SK-N-SH (cell line): ENCODE data around the gene LECT2.

Experiments used
- CTCF ChIP-seq: fragments of 200-600 bp; sonication (generic); IDR thresholded peaks from 2 replicates; pipeline ENCODE4 v1.6.1; 2017; ENCODE audit warnings: antibody characterized with exemption, mild to moderate bottlenecking, moderate library complexity
- EP300 ChIP-seq, 2 experiments: IDR thresholded peaks; 2 replicates each; pipeline versions ENCODE4 v1.4.0 to v1.6.1; 2012; ENCODE audit warnings: borderline replicate concordance in 1 of 2, low read depth in 1 of 2, low read length in 1 of 2
- GABPA ChIP-seq: IDR thresholded peaks from 2 replicates; pipeline ENCODE4 v1.4.0; 2012; ENCODE audit warnings: low read depth, mild to moderate bottlenecking
- JUND ChIP-seq: IDR thresholded peaks from 2 replicates; pipeline ENCODE4 v1.4.0; 2012
- NRF1 ChIP-seq: IDR thresholded peaks from 2 replicates; pipeline ENCODE4 v1.6.1; 2012; ENCODE audit warnings: low read depth, mild to moderate bottlenecking, low read length
- POLR2AphosphoS5 ChIP-seq: IDR thresholded peaks from 2 replicates; pipeline ENCODE4 v1.6.1; 2012; ENCODE audit warnings: low read depth, low read length
- SMC3 ChIP-seq: IDR thresholded peaks from 2 replicates; pipeline ENCODE4 v1.6.1; 2012; ENCODE audit warnings: low read depth, low read length, improper control_type of control experiment
- TCF12 ChIP-seq: IDR thresholded peaks from 2 replicates; pipeline ENCODE4 v1.4.0; 2012
- TEAD4 ChIP-seq: IDR thresholded peaks from 2 replicates; pipeline ENCODE4 v1.4.0; 2012; ENCODE audit warnings: mild to moderate bottlenecking, borderline replicate concordance; ENCODE audit not compliant: insufficient read depth
- TF ChIP-seq, protein P1 (sequence below): fragments of 150-350 bp; IDR thresholded peaks from 2 replicates; pipeline ENCODE4 v1.6.1; 2017; ENCODE audit warnings: antibody characterized with exemption, low read length, low read depth, borderline replicate concordance
- TF ChIP-seq, protein P2 (sequence below): IDR thresholded peaks from 2 replicates; pipeline ENCODE4 v1.4.0; 2012; ENCODE audit warnings: low read depth, borderline replicate concordance
- TF ChIP-seq, protein P3 (sequence below): IDR thresholded peaks from 2 replicates; pipeline ENCODE4 v1.6.1; 2012; ENCODE audit warnings: mild to moderate bottlenecking, low read depth, low read length, moderate library complexity

GRCh38 chr5:135898651-135899050, 56.1 kb downstream of the LECT2 start:
- TF ChIP-seq TCF12 (no peak), CTCF (no peak), TEAD4 (no peak), EP300 (IDR thresholded peaks at IDR 0.05; ENCODE audit: borderline replicate concordance in 1 of 2, low read depth in 1 of 2, low read length in 1 of 2) (no peak), SMC3 (no peak), JUND (no peak), POLR2AphosphoS5 (no peak), NRF1 (no peak), GABPA (no peak)
- TF ChIP-seq, protein P1, sequence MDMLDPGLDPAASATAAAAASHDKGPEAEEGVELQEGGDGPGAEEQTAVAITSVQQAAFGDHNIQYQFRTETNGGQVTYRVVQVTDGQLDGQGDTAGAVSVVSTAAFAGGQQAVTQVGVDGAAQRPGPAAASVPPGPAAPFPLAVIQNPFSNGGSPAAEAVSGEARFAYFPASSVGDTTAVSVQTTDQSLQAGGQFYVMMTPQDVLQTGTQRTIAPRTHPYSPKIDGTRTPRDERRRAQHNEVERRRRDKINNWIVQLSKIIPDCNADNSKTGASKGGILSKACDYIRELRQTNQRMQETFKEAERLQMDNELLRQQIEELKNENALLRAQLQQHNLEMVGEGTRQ: no peak
- TF ChIP-seq, protein P2, sequence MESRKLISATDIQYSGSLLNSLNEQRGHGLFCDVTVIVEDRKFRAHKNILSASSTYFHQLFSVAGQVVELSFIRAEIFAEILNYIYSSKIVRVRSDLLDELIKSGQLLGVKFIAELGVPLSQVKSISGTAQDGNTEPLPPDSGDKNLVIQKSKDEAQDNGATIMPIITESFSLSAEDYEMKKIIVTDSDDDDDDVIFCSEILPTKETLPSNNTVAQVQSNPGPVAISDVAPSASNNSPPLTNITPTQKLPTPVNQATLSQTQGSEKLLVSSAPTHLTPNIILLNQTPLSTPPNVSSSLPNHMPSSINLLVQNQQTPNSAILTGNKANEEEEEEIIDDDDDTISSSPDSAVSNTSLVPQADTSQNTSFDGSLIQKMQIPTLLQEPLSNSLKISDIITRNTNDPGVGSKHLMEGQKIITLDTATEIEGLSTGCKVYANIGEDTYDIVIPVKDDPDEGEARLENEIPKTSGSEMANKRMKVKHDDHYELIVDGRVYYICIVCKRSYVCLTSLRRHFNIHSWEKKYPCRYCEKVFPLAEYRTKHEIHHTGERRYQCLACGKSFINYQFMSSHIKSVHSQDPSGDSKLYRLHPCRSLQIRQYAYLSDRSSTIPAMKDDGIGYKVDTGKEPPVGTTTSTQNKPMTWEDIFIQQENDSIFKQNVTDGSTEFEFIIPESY: no peak
- TF ChIP-seq, protein P3, sequence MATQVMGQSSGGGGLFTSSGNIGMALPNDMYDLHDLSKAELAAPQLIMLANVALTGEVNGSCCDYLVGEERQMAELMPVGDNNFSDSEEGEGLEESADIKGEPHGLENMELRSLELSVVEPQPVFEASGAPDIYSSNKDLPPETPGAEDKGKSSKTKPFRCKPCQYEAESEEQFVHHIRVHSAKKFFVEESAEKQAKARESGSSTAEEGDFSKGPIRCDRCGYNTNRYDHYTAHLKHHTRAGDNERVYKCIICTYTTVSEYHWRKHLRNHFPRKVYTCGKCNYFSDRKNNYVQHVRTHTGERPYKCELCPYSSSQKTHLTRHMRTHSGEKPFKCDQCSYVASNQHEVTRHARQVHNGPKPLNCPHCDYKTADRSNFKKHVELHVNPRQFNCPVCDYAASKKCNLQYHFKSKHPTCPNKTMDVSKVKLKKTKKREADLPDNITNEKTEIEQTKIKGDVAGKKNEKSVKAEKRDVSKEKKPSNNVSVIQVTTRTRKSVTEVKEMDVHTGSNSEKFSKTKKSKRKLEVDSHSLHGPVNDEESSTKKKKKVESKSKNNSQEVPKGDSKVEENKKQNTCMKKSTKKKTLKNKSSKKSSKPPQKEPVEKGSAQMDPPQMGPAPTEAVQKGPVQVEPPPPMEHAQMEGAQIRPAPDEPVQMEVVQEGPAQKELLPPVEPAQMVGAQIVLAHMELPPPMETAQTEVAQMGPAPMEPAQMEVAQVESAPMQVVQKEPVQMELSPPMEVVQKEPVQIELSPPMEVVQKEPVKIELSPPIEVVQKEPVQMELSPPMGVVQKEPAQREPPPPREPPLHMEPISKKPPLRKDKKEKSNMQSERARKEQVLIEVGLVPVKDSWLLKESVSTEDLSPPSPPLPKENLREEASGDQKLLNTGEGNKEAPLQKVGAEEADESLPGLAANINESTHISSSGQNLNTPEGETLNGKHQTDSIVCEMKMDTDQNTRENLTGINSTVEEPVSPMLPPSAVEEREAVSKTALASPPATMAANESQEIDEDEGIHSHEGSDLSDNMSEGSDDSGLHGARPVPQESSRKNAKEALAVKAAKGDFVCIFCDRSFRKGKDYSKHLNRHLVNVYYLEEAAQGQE: no peak
